Measurements from ENCODE around the gene KRTAP19-8. TPM values are rescaled to one million over a fixed set of nuclear protein-coding genes. Genes with fewer than 3 reads are reported as not detected.

KRTAP19-8 gene
- polyA plus RNA-seq, 1 experiment: not detected

DNA sequence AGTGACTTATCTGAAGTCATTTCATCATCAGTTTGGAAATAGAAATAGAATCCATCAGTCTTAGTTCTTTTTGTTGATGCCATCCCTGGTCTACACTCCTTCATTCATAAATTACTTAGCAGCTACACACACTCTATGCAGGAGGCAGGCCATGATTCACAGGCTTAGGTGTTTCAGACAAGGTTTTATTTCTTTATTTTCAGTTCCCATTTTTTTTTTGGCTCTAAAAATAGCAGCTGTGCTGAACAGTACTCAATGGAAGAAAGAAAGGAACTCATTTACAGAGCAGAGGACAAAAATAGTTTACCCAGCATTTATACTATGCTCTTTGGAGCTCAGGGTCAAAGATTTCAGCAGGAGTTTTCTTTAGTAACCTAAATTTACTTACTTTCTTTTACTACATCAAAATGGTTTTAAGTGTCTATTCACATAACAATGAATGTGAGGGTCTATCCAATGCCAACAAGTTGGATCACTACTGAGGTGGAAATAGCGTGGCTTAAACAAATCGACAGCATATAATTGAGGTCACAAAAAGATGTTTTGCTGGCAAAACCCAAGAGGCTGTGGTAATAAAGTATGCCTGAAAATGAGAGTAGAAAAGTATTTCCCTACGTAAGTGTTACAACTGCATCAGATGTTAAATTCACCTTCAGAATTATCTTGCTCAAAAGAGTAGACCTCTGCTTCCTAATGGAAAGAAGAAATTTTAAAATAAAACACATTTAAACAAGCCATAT, 7.7 kb downstream of the KRTAP19-8 start:
- Histone ChIP-seq H3K27me3 (ENCODE audit: control insufficient read depth, insufficient read depth, low read length) (no peaks in the 10 kb centered on the region), H3K36me3 (ENCODE audit: control insufficient read depth, insufficient read depth, low read length) (no peaks in the 10 kb centered on the region), H3K4me3 (ENCODE audit: low read depth, low read length) (no peak overlapping the region)
- ChIA-PET CTCF (no interaction called here), POLR2A (interaction anchor here (0.6 kb wide), 1 partner anchor 20 kb away, joined by 3 read pairs; no protein-coding TSS in a partner anchor)
- DNase-seq (ENCODE audit: low read depth): no peak
- TF ChIP-seq, protein P1, sequence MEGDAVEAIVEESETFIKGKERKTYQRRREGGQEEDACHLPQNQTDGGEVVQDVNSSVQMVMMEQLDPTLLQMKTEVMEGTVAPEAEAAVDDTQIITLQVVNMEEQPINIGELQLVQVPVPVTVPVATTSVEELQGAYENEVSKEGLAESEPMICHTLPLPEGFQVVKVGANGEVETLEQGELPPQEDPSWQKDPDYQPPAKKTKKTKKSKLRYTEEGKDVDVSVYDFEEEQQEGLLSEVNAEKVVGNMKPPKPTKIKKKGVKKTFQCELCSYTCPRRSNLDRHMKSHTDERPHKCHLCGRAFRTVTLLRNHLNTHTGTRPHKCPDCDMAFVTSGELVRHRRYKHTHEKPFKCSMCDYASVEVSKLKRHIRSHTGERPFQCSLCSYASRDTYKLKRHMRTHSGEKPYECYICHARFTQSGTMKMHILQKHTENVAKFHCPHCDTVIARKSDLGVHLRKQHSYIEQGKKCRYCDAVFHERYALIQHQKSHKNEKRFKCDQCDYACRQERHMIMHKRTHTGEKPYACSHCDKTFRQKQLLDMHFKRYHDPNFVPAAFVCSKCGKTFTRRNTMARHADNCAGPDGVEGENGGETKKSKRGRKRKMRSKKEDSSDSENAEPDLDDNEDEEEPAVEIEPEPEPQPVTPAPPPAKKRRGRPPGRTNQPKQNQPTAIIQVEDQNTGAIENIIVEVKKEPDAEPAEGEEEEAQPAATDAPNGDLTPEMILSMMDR (IDR thresholded peaks at IDR 0.05; ENCODE audit: insufficient read depth, low read depth, low read length): no peak

DNA sequence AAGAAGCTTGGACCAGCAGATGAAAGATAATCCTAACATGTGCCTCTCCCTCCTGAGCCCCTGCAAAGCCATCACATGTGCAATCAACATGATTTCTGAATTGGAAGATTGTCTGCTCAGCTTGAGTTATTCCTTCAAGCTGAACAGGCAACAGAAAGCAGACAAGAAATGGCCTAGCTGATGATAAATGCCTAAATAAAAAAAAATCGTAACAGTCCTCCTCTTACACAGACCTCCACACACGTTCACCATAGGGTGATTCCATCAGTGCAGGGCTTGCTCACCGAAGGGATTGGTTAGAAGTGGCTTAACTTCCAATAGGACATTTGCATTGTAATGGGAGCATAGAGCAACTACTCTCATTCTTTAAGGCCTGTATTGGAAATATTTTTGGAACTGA, 14.6 kb downstream of the KRTAP19-8 start:
- no peak for DNase-seq (ENCODE audit: low read depth)
- TF ChIP-seq, protein P1 (IDR thresholded peaks at IDR 0.05; ENCODE audit: insufficient read depth, low read depth, low read length): no peak
- POLR2A ChIA-PET: no interaction called here
- Histone ChIP-seq H3K4me3 (ENCODE audit: low read depth, low read length) (no peak overlapping the region), H3K36me3 (ENCODE audit: control insufficient read depth, insufficient read depth, low read length) (no peaks in the 10 kb centered on the region), H3K27me3 (ENCODE audit: control insufficient read depth, insufficient read depth, low read length) (no peaks in the 10 kb centered on the region)
- CTCF ChIA-PET: no interaction called here

DNA sequence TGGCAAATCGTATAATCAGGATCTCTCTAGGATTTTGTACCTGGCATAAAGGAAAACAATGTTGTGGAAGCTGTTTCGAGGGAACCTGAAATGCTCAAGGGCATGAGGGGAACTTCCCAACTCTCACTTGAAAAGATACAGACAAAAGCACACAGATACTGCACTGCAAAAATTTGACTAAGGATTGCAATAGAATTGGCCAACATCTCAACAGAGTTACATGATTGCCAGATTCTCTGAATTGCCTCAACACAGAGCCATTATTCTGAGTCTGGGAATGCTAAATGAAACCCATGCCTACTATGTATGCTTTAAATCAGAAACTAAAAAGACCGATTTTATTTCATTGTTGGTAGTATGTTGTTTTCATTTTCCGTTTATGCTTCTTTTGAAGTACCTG, 16.0 kb downstream of the KRTAP19-8 start:
- H3K36me3 ChIP-seq (ENCODE audit: control insufficient read depth, insufficient read depth, low read length): no peaks in the 10 kb centered on the region
- no peaks in the 10 kb centered on the region for H3K27me3 ChIP-seq (ENCODE audit: control insufficient read depth, insufficient read depth, low read length)
- TF ChIP-seq, protein P1 (IDR thresholded peaks at IDR 0.05; ENCODE audit: insufficient read depth, low read depth, low read length): no peak
- CTCF ChIA-PET: no interaction called here
- POLR2A ChIA-PET: no interaction called here
- no peak for DNase-seq (ENCODE audit: low read depth)
- H3K4me3 ChIP-seq (ENCODE audit: low read depth, low read length): no peak overlapping the region

- POLR2A ChIA-PET: no interaction called here
These were observed 20.0 kb downstream of the KRTAP19-8 start for GRCh38 chr21:31018232-31018631.

GRCh38 chr21:31014891-31015290, 23.4 kb downstream of the KRTAP19-8 start:
- POLR2A ChIA-PET: no interaction called here
- TF ChIP-seq, protein P1 (IDR thresholded peaks at IDR 0.05; ENCODE audit: insufficient read depth, low read depth, low read length): no peak
- no peaks in the 10 kb centered on the region for H3K27me3 ChIP-seq (ENCODE audit: control insufficient read depth, insufficient read depth, low read length)
- DNase-seq (ENCODE audit: low read depth): no peak
- H3K36me3 ChIP-seq (ENCODE audit: control insufficient read depth, insufficient read depth, low read length): no peaks in the 10 kb centered on the region
- H3K4me3 ChIP-seq (ENCODE audit: low read depth, low read length): no peak overlapping the region
- CTCF ChIA-PET: no interaction called here

More at GRCh38 chr21:31018232-31018631, 20.0 kb downstream of the KRTAP19-8 start:
- Histone ChIP-seq H3K4me3 (ENCODE audit: low read depth, low read length) (no peak overlapping the region), H3K36me3 (ENCODE audit: control insufficient read depth, insufficient read depth, low read length) (no peaks in the 10 kb centered on the region), H3K27me3 (ENCODE audit: control insufficient read depth, insufficient read depth, low read length) (no peaks in the 10 kb centered on the region)
- TF ChIP-seq, protein P1 (IDR thresholded peaks at IDR 0.05; ENCODE audit: insufficient read depth, low read depth, low read length): no peak
- no peak for DNase-seq (ENCODE audit: low read depth)
- CTCF ChIA-PET: no interaction called here

Data from BJ (cell line).